HepG2 (cell line): ENCODE data around the gene CTDNEP1. TPM values are rescaled to one million over a fixed set of nuclear protein-coding genes. Genes with fewer than 3 reads are reported as not detected.
A peak's percentile ranks its signal among the peaks of the same experiment; 100 is the strongest.

Experiments used
- AGO1 ChIP-seq: fragments of 200-400 bp; formaldehyde crosslinking; IDR thresholded peaks from 2 replicates; pipeline ENCODE4 v1.6.1; 2017; ENCODE audit warnings: mild to moderate bottlenecking, low read depth, low read length, moderate library complexity; ENCODE audit not compliant: poor library complexity, severe bottlenecking
- AGO2 ChIP-seq: fragments of 200-400 bp; formaldehyde crosslinking; optimal IDR thresholded peaks from 2 replicates; pipeline ENCODE3; 2017; ENCODE audit warnings: mild to moderate bottlenecking, low read depth, low read length, moderate library complexity
- GATA4 ChIP-seq: sonication (generic); IDR thresholded peaks from 2 replicates; pipeline ENCODE4 v1.6.1; 2016; ENCODE audit warnings: antibody characterized with exemption, low read depth, borderline replicate concordance
- GATAD1 ChIP-seq: IDR thresholded peaks from 2 replicates; pipeline ENCODE4 v1.6.1; 2016; ENCODE audit warnings: missing genetic modification reagents, missing compliant biosample characterization
- HMG20A ChIP-seq: IDR thresholded peaks from 2 replicates; pipeline ENCODE4 v1.6.1; 2016; ENCODE audit warnings: borderline replicate concordance
- JUND ChIP-seq: sonication (generic); formaldehyde crosslinking; IDR thresholded peaks from 2 replicates; pipeline ENCODE4 v1.8.0; 2022; ENCODE audit warnings: mild to moderate bottlenecking, missing genetic modification reagents
- KLF12 ChIP-seq: sonication (generic); formaldehyde crosslinking; IDR thresholded peaks from 2 replicates; pipeline ENCODE4 v1.4.0; 2020; ENCODE audit warnings: missing genetic modification reagents, borderline replicate concordance
- NR3C1 ChIP-seq: sonication (generic); formaldehyde crosslinking; IDR thresholded peaks from 2 replicates; pipeline ENCODE4 v1.4.0; 2020; ENCODE audit warnings: missing genetic modification reagents
- SMAD1 ChIP-seq: sonication (generic); formaldehyde crosslinking; IDR thresholded peaks from 2 replicates; pipeline ENCODE4 v1.4.0; 2020; ENCODE audit warnings: missing genetic modification reagents, low read depth, mild to moderate bottlenecking, borderline replicate concordance
- SMARCE1 ChIP-seq: fragments of 450-650 bp; IDR thresholded peaks from 2 replicates; pipeline ENCODE4 v1.6.1; 2017; ENCODE audit warnings: borderline replicate concordance
- TEAD2 ChIP-seq: sonication (generic); formaldehyde crosslinking; IDR thresholded peaks from 2 replicates; pipeline ENCODE4 v1.9.0; 2021; ENCODE audit warnings: missing genetic modification reagents
- ZFP37 ChIP-seq: sonication (generic); formaldehyde crosslinking; IDR thresholded peaks from 2 replicates; pipeline ENCODE4 v1.4.0; 2020; ENCODE audit warnings: missing genetic modification reagents, borderline replicate concordance
- ZIK1 ChIP-seq: sonication (generic); formaldehyde crosslinking; IDR thresholded peaks from 2 replicates; pipeline ENCODE4 v1.5.0; 2020; ENCODE audit warnings: mild to moderate bottlenecking, low read depth, missing genetic modification reagents, borderline replicate concordance
- ZNF598 ChIP-seq: sonication (generic); formaldehyde crosslinking; IDR thresholded peaks from 2 replicates; pipeline ENCODE4 v1.5.1; 2020; ENCODE audit warnings: mild to moderate bottlenecking, missing genetic modification reagents, borderline replicate concordance
- ZNF879 ChIP-seq: sonication (generic); formaldehyde crosslinking; IDR thresholded peaks from 2 replicates; pipeline ENCODE4 v1.8.1; 2023; ENCODE audit warnings: missing genetic modification reagents
- polyA plus RNA-seq, 8 experiments: library from polyadenylated mRNA; depleted of rRNA in 3 of 8; stranded (reverse) in 7 of 8; unstranded in 1 of 8; fragments of >200 nt; fragmentation: Illumina TruSeq in 4 of 8; extraction: Trizol in 4 of 8; gene quantifications; 2 replicates each; pipeline versions ENCODE4 v1.2.1 to v1.2.3, GENCODE V29; 2011 to 2016; ENCODE audit warnings: low read depth in 4 of 8, missing spikeins in 1 of 8, mixed read lengths in 1 of 8; ENCODE audit not compliant: insufficient read depth in 1 of 8
- total RNA-seq, 5 experiments: library from RNA; depleted of rRNA; stranded (reverse); fragments of >200 nt; fragmentation: Illumina TruSeq; extraction: Trizol; gene quantifications; 2 replicates each; pipeline ENCODE4 v1.2.3, GENCODE V29; 2016; ENCODE audit warnings: low read depth in 1 of 5
- TF ChIP-seq, protein P1 (sequence below): sonication (generic); formaldehyde crosslinking; IDR thresholded peaks from 2 replicates; pipeline ENCODE4 v1.5.1; 2020; ENCODE audit warnings: mild to moderate bottlenecking, missing genetic modification reagents, moderate library complexity
- TF ChIP-seq, protein P2 (sequence below): sonication (generic); formaldehyde crosslinking; IDR thresholded peaks from 2 replicates; pipeline ENCODE4 v1.9.0; 2021; ENCODE audit warnings: missing genetic modification reagents, mild to moderate bottlenecking, borderline replicate concordance
- TF ChIP-seq, protein P3 (sequence below): sonication (generic); formaldehyde crosslinking; IDR thresholded peaks from 2 replicates; pipeline ENCODE4 v1.4.0; 2020; ENCODE audit warnings: mild to moderate bottlenecking, missing genetic modification reagents
- TF ChIP-seq, protein P4 (sequence below): sonication (generic); formaldehyde crosslinking; conservative IDR thresholded peaks from 2 replicates; pipeline ENCODE4 v1.4.0; 2020; ENCODE audit warnings: missing genetic modification reagents
- TF ChIP-seq, protein P5 (sequence below): sonication (generic); formaldehyde crosslinking; IDR thresholded peaks from 2 replicates; pipeline ENCODE4 v1.5.1; 2020; ENCODE audit warnings: missing genetic modification reagents, mild to moderate bottlenecking, borderline replicate concordance

Gene CTDNEP1
- total and polyA plus RNA-seq, 2 of the 13 experiments (the other 11 are each of a cell fraction or from before 2014, with no cell fraction given): 19.8 to 118 TPM

DNA sequence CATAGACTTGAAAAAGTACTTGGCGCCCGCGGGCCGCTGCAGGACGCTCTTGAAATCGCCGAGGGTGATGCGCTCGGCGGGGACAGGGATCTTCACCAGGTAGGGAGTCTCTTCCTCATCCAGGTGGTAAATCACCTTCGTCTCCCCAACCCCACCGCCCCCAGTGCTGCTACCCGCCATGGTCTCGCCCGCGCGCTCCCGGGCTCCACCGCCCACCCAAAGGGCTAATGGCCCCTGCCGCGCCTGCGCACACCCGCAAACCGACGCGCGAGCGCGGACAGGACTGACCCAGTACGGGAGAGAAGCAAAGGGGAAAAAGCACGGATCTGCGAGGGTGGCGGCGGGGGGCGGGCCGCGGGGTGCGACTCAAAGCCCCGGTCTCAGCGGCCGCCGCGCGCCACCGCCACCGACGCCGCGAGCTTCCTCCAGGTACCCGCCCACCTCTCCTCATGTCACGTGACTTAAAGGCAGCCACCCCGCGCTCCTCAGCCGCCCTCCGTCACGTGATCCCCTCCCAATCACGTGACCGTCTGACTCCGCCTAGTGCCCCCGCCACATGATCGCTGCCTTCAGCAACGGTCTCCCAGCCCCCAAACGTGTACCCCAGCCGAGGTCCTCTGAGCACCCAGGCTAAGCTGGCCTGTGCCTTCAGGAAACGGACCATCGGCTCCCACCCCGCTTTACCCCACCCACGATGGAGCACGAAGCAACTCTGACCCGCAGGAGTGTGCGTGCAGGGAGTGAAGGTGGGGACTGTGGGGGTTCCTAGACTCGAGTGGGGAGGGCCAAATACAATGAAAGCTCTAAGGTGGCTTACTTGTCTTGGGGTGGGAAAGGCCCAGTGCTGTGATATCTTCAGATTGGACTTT lies 17.2 kb downstream of the CTDNEP1 start, which contains the start of gene DVL2 (continued):
- TF ChIP-seq AGO1: peak; percentile 100
- TF ChIP-seq HMG20A (CRISPR knock-in tag): no peak
- peak; percentile 100 for TF ChIP-seq AGO2
- peak; percentile 97 for TF ChIP-seq GATAD1 (CRISPR knock-in tag)
- TF ChIP-seq NR3C1 (CRISPR knock-in tag): no peak
- no peak for TF ChIP-seq GATA4
- TF ChIP-seq SMAD1 (CRISPR knock-in tag): 0 out of 2 replicates have a peak, but pooled peaks have one; percentile 45
- TF ChIP-seq, protein P1, sequence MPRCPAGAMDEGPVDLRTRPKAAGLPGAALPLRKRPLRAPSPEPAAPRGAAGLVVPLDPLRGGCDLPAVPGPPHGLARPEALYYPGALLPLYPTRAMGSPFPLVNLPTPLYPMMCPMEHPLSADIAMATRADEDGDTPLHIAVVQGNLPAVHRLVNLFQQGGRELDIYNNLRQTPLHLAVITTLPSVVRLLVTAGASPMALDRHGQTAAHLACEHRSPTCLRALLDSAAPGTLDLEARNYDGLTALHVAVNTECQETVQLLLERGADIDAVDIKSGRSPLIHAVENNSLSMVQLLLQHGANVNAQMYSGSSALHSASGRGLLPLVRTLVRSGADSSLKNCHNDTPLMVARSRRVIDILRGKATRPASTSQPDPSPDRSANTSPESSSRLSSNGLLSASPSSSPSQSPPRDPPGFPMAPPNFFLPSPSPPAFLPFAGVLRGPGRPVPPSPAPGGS (CRISPR knock-in tag): peak; percentile 72
- no peak for TF ChIP-seq JUND (CRISPR knock-in tag)
- TF ChIP-seq, protein P2, sequence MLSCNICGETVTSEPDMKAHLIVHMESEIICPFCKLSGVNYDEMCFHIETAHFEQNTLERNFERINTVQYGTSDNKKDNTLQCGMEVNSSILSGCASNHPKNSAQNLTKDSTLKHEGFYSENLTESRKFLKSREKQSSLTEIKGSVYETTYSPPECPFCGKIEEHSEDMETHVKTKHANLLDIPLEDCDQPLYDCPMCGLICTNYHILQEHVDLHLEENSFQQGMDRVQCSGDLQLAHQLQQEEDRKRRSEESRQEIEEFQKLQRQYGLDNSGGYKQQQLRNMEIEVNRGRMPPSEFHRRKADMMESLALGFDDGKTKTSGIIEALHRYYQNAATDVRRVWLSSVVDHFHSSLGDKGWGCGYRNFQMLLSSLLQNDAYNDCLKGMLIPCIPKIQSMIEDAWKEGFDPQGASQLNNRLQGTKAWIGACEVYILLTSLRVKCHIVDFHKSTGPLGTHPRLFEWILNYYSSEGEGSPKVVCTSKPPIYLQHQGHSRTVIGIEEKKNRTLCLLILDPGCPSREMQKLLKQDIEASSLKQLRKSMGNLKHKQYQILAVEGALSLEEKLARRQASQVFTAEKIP (CRISPR knock-in tag): no peak
- TF ChIP-seq ZFP37 (CRISPR knock-in tag): peak; percentile 93; the same call in 1 of the 2 replicates
- peak; percentile 78 for TF ChIP-seq ZIK1
- TF ChIP-seq, protein P3, sequence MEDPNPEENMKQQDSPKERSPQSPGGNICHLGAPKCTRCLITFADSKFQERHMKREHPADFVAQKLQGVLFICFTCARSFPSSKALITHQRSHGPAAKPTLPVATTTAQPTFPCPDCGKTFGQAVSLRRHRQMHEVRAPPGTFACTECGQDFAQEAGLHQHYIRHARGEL: no peak
- TF ChIP-seq, protein P4, sequence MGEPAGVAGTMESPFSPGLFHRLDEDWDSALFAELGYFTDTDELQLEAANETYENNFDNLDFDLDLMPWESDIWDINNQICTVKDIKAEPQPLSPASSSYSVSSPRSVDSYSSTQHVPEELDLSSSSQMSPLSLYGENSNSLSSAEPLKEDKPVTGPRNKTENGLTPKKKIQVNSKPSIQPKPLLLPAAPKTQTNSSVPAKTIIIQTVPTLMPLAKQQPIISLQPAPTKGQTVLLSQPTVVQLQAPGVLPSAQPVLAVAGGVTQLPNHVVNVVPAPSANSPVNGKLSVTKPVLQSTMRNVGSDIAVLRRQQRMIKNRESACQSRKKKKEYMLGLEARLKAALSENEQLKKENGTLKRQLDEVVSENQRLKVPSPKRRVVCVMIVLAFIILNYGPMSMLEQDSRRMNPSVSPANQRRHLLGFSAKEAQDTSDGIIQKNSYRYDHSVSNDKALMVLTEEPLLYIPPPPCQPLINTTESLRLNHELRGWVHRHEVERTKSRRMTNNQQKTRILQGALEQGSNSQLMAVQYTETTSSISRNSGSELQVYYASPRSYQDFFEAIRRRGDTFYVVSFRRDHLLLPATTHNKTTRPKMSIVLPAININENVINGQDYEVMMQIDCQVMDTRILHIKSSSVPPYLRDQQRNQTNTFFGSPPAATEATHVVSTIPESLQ (CRISPR knock-in tag): no peak
- no peak for TF ChIP-seq SMARCE1
- 0 out of 2 replicates have a peak, but pooled peaks have one; percentile 66 for TF ChIP-seq ZNF879 (CRISPR knock-in tag)
- TF ChIP-seq TEAD2 (CRISPR knock-in tag): no peak
- peak; percentile 86 for TF ChIP-seq KLF12
- TF ChIP-seq ZNF598 (CRISPR knock-in tag): 0 out of 2 replicates have a peak, but pooled peaks have one; percentile 50
- TF ChIP-seq, protein P5, sequence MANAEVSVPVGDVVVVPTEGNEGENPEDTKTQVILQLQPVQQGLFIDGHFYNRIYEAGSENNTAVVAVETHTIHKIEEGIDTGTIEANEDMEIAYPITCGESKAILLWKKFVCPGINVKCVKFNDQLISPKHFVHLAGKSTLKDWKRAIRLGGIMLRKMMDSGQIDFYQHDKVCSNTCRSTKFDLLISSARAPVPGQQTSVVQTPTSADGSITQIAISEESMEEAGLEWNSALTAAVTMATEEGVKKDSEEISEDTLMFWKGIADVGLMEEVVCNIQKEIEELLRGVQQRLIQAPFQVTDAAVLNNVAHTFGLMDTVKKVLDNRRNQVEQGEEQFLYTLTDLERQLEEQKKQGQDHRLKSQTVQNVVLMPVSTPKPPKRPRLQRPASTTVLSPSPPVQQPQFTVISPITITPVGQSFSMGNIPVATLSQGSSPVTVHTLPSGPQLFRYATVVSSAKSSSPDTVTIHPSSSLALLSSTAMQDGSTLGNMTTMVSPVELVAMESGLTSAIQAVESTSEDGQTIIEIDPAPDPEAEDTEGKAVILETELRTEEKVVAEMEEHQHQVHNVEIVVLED: peak; percentile 72
